A549 (cell line): Measurements from ENCODE around the gene LRRC4C. TPM values are rescaled to one million over a fixed set of nuclear protein-coding genes. Genes with fewer than 3 reads are reported as not detected.

Source experiments
- ATAC-seq, 2 experiments: fragments of 200-7000 bp in 1 of 2; fragments of >200 bp in 1 of 2; cut with Nextera tagmentation in 1 of 2; cut with Tn5 transposase in 1 of 2; 3 replicates each; pipeline versions ENCODE4 v1.8.0 to v1.9.1; 2018 to 2020; ENCODE audit warnings: mild to moderate bottlenecking in 1 of 2, moderate library complexity in 1 of 2
- CTCF ChIA-PET: fragments of 300-600 bp; sonication (Branson Sonifier 250); formaldehyde crosslinking; extraction: SDS; loops from one replicate; lab custom pipeline; 2021; ENCODE audit warnings: antibody characterized with exemption, inconsistent platforms; lab: Yijun Ruan, JAX
- POLR2A ChIA-PET: fragments of 350-600 bp; formaldehyde crosslinking; extraction: SDS; loops from one replicate; lab custom pipeline; 2021; ENCODE audit warnings: antibody characterized with exemption, inconsistent platforms; lab: Yijun Ruan, JAX
- DNase-seq, 2 experiments: peaks; one replicate each; pipeline versions ENCODE4 v3.0.0 to v3.0.0-alpha.2; 2011 to 2016; ENCODE audit warnings: low read depth in 1 of 2, low spot score in 1 of 2
- FAIRE-seq: peaks from 2 replicates; lab custom pipeline; 2011; peaks lifted over from hg19 to GRCh38; lab: Jason Lieb, UNC
- H3K27ac ChIP-seq, 2 experiments: fragments of >200 bp; sonication (Bioruptor Twin); formaldehyde crosslinking; 3 replicates each; pipeline ENCODE4 v1.5.1; 2016 to 2017
- H3K4me1 ChIP-seq: fragments of >200 bp; sonication (Bioruptor Twin); formaldehyde crosslinking; 3 replicates; pipeline ENCODE4 v1.6.1; 2016
- H3K4me2 ChIP-seq: fragments of >200 bp; sonication (Bioruptor Twin); formaldehyde crosslinking; 3 replicates; pipeline ENCODE4 v1.6.1; 2016
- H3K4me3 ChIP-seq: fragments of >200 bp; sonication (Bioruptor Twin); formaldehyde crosslinking; 3 replicates; pipeline ENCODE4 v1.5.1; 2016
- H3K9me3 ChIP-seq: fragments of >200 bp; sonication (Bioruptor Twin); formaldehyde crosslinking; 3 replicates; pipeline ENCODE4 v1.6.1; 2016
- ATOH8 ChIP-seq: fragments of 250-450 bp; sonication (Bioruptor Pico); IDR thresholded peaks from 2 replicates; pipeline ENCODE4 v1.5.0; 2020; ENCODE audit warnings: low read depth, mild to moderate bottlenecking, moderate library complexity
- BHLHE40 ChIP-seq: IDR thresholded peaks from 2 replicates; pipeline ENCODE4 v1.6.1; 2012; ENCODE audit warnings: low read depth, low read length, inconsistent platforms
- CBX8 ChIP-seq: fragments of 200-600 bp; sonication (generic); IDR thresholded peaks from 2 replicates; pipeline ENCODE4 v1.6.1; 2016
- E2F6 ChIP-seq: IDR thresholded peaks from 2 replicates; pipeline ENCODE4 v1.6.1; 2012; ENCODE audit warnings: low read depth, borderline replicate concordance
- EHF ChIP-seq: fragments of 250-450 bp; sonication (Bioruptor Pico); IDR thresholded peaks from 2 replicates; pipeline ENCODE4 v1.5.0; 2020; ENCODE audit warnings: mild to moderate bottlenecking
- EHMT2 ChIP-seq: fragments of 200-600 bp; sonication (generic); IDR thresholded peaks from 2 replicates; pipeline ENCODE4 v1.6.1; 2016; ENCODE audit warnings: antibody characterized with exemption, low read depth, mild to moderate bottlenecking, moderate library complexity
- EP300 ChIP-seq, 2 experiments: fragments of >200 bp; sonication (Bioruptor Twin); formaldehyde crosslinking; IDR thresholded peaks; 2 replicates in 1 of 2; 3 replicates in 1 of 2; pipeline ENCODE4 v1.6.1; 2016 to 2017
- FOSB ChIP-seq: fragments of 250-450 bp; sonication (Bioruptor Pico); IDR thresholded peaks from 2 replicates; pipeline ENCODE4 v1.5.0; 2020; ENCODE audit warnings: mild to moderate bottlenecking, moderate library complexity
- GATA3 ChIP-seq: IDR thresholded peaks from 2 replicates; pipeline ENCODE4 v1.6.1; 2012; ENCODE audit warnings: borderline replicate concordance
- HEYL ChIP-seq: fragments of 250-450 bp; sonication (Bioruptor Pico); IDR thresholded peaks from 2 replicates; pipeline ENCODE4 v1.8.0; 2021; ENCODE audit warnings: mild to moderate bottlenecking, moderate library complexity
- HMGXB4 ChIP-seq: fragments of 250-450 bp; sonication (Bioruptor Pico); IDR thresholded peaks from 2 replicates; pipeline ENCODE4 v1.5.0; 2021; ENCODE audit warnings: mild to moderate bottlenecking, moderate library complexity, borderline replicate concordance
- HOXB13 ChIP-seq: fragments of 250-450 bp; sonication (Bioruptor Pico); IDR thresholded peaks from 2 replicates; pipeline ENCODE4 v1.5.0; 2020; ENCODE audit warnings: low read depth, mild to moderate bottlenecking, moderate library complexity
- HOXB5 ChIP-seq: fragments of 250-450 bp; sonication (Bioruptor Pico); IDR thresholded peaks from 2 replicates; pipeline ENCODE4 v1.5.0; 2020; ENCODE audit warnings: mild to moderate bottlenecking, moderate library complexity
- KDM1A ChIP-seq: fragments of 200-600 bp; sonication (generic); IDR thresholded peaks from 2 replicates; pipeline ENCODE4 v1.6.1; 2016; ENCODE audit warnings: low read depth, mild to moderate bottlenecking
- MAZ ChIP-seq: fragments of 150-350 bp; IDR thresholded peaks from 2 replicates; pipeline ENCODE4 v1.6.1; 2014; ENCODE audit warnings: antibody characterized with exemption, low read depth, low read length, borderline replicate concordance
- POLR2AphosphoS2 ChIP-seq: conservative IDR thresholded peaks from 2 replicates; pipeline ENCODE4 v1.6.1; 2012; ENCODE audit warnings: low read length, improper control_type of control experiment, inconsistent platforms
- RARB ChIP-seq: fragments of 250-450 bp; sonication (Bioruptor Pico); IDR thresholded peaks from 2 replicates; pipeline ENCODE4 v1.8.0; 2021; ENCODE audit warnings: mild to moderate bottlenecking, moderate library complexity
- SMC3 ChIP-seq: fragments of >200 bp; sonication (Bioruptor Twin); formaldehyde crosslinking; IDR thresholded peaks from 3 replicates; pipeline ENCODE4 v1.6.1; 2018; ENCODE audit warnings: inconsistent platforms
- TFCP2L1 ChIP-seq: fragments of 250-450 bp; sonication (Bioruptor Pico); IDR thresholded peaks from 2 replicates; pipeline ENCODE4 v1.5.0; 2021; ENCODE audit warnings: mild to moderate bottlenecking
- TP53 ChIP-seq: fragments of 250-450 bp; sonication (Bioruptor Pico); IDR thresholded peaks from 2 replicates; pipeline ENCODE4 v1.5.0; 2021; ENCODE audit warnings: mild to moderate bottlenecking, moderate library complexity
- USF2 ChIP-seq: fragments of 450-650 bp; IDR thresholded peaks from 2 replicates; pipeline ENCODE4 v1.6.1; 2014; ENCODE audit warnings: antibody characterized with exemption
- ZC3H11A ChIP-seq: fragments of 450-650 bp; IDR thresholded peaks from 2 replicates; pipeline ENCODE4 v1.6.1; 2014; ENCODE audit warnings: antibody characterized with exemption, mild to moderate bottlenecking
- ZNF302 ChIP-seq: fragments of 250-450 bp; sonication (Bioruptor Pico); IDR thresholded peaks from 2 replicates; pipeline ENCODE4 v1.9.0; 2021; ENCODE audit warnings: inconsistent platforms, mild to moderate bottlenecking, moderate library complexity
- WGBS: methylation state at CpG from one replicate; pipeline ENCODE4 v1.1.6; 2017; ENCODE audit errors: missing lambda C conversion rate; 5-methylcytosine and 5-hydroxymethylcytosine counted together
- polyA plus RNA-seq, 4 experiments: library from polyadenylated mRNA; depleted of rRNA in 3 of 4; stranded (reverse); fragments of >200 nt; fragmentation: RNase III in 1 of 4; extraction: RNeasy Plus Mini Kit Qiagen cat#74134 plus additional on column Dnase treatment in 1 of 4; gene quantifications; 2 replicates in 3 of 4; 3 replicates in 1 of 4; pipeline ENCODE4 v1.2.3, GENCODE V29; 2011 to 2017

LRRC4C gene
- polyA plus RNA-seq, 2 of the 4 experiments (the other 2 are of a cell fraction) = not detected

GRCh38 chr11:41045266-41045665 lies 414.2 kb downstream of the LRRC4C start:
- 3% methylated on average over 5 of the region's 5 CpGs for WGBS
- no peak for TF ChIP-seq ZNF302 (CRISPR knock-in tag)
- no peak for TF ChIP-seq RARB (CRISPR knock-in tag)
- TF ChIP-seq GATA3 = no peak
- TF ChIP-seq KDM1A = no peak
- no peak for TF ChIP-seq SMC3
- TF ChIP-seq EHF (CRISPR knock-in tag) = no peak
- TF ChIP-seq USF2 = no peak
- TF ChIP-seq EP300 (IDR thresholded peaks at IDR 0.05) = no peak
- TF ChIP-seq ZC3H11A = no peak
- no peak for TF ChIP-seq HOXB13 (CRISPR knock-in tag)
- TF ChIP-seq CBX8 = no peak

GRCh38 chr11:41044747-41045146 lies 414.7 kb downstream of the LRRC4C start:
- Histone ChIP-seq H3K4me3 (no peak overlapping the region), H3K4me1 (no peaks in the 10 kb centered on the region), H3K27ac (no peak overlapping the region), H3K9me3 (no peaks in the 10 kb centered on the region), H3K4me2 (no peak overlapping the region)
- ChIA-PET POLR2A (no interaction called here), CTCF (no interaction called here)
- WGBS = 0% methylated on average over 2 of the region's 2 CpGs
- ATAC-seq (no peak), DNase-seq (no peak), FAIRE-seq (no peak)
- TF ChIP-seq FOSB (CRISPR knock-in tag) (no peak), HEYL (CRISPR knock-in tag) (no peak), POLR2AphosphoS2 (no peak), ZC3H11A (no peak), EHMT2 (no peak), MAZ (no peak), ATOH8 (CRISPR knock-in tag) (no peak)

More at GRCh38 chr11:41045266-41045665, 414.2 kb downstream of the LRRC4C start:
- ChIA-PET CTCF (no interaction called here), POLR2A (no interaction called here)
- Histone ChIP-seq H3K4me2 (no peak overlapping the region), H3K27ac (no peak overlapping the region), H3K9me3 (no peaks in the 10 kb centered on the region), H3K4me3 (no peak overlapping the region), H3K4me1 (no peaks in the 10 kb centered on the region)
- DNase-seq = no peak
- no peak for ATAC-seq
- no peak for FAIRE-seq

- FAIRE-seq = no peak
- no peak for ATAC-seq
- no peaks in the 10 kb centered on the region for H3K9me3 ChIP-seq
- 2% methylated on average over 3 of the region's 3 CpGs for WGBS
- no peak for TF ChIP-seq HMGXB4 (CRISPR knock-in tag)
- TF ChIP-seq HOXB5 (CRISPR knock-in tag) = no peak
- TF ChIP-seq TP53 = no peak
- no peak for TF ChIP-seq E2F6
- no peak for TF ChIP-seq HEYL (CRISPR knock-in tag)
- no peak for TF ChIP-seq BHLHE40
- no peak for TF ChIP-seq USF2
- TF ChIP-seq TFCP2L1 (CRISPR knock-in tag) = no peak
- no peak overlapping the region for H3K27ac ChIP-seq
- H3K4me1 ChIP-seq = no peaks in the 10 kb centered on the region
- ChIA-PET CTCF (no interaction called here), POLR2A (no interaction called here)
- no peak overlapping the region for H3K4me2 ChIP-seq
- DNase-seq = no peak
- H3K4me3 ChIP-seq = no peak overlapping the region
Measured at GRCh38 chr11:41042688-41043087, 416.8 kb downstream of the LRRC4C start.
